K562 (cell line): Measurements from ENCODE around the gene RAMAC. TPM values are rescaled to one million over a fixed set of nuclear protein-coding genes. Genes with fewer than 3 reads are reported as not detected.

Experiments
- ATAC-seq: fragments of 200-7000 bp; cut with Tn5 transposase; 3 replicates; pipeline ENCODE4 v1.9.1; 2020; ENCODE audit warnings: moderate library complexity
- BruUV-seq: library from RNA; stranded (reverse); fragments of 400-500 nt; replicated peaks from 2 replicates; lab custom pipeline; 2021; lab: Mats Ljungman, UMichigan
- CTCF ChIA-PET: fragments of 300-600 bp; formaldehyde crosslinking; extraction: SDS; loops from one replicate; lab custom pipeline; 2021; ENCODE audit warnings: low intra/inter-chr PET ratio; lab: Yijun Ruan, JAX
- POLR2A ChIA-PET: fragments of 300-600, 350-650 bp; sonication (Branson Sonifier 250); formaldehyde crosslinking; extraction: SDS; loops from one replicate; lab custom pipeline; 2021; ENCODE audit warnings: antibody characterized with exemption, inconsistent platforms; lab: Yijun Ruan, JAX
- DNase-seq, 4 experiments: peaks; one replicate each; pipeline versions ENCODE4 v3.0.0 to v3.0.0-alpha.2; 2011 to 2018; ENCODE audit warnings: low spot score in 3 of 4, mixed read lengths in 3 of 4; ENCODE audit errors: extremely low read depth in 1 of 4
- FAIRE-seq: peaks from 2 replicates; lab custom pipeline; 2011; peaks lifted over from hg19 to GRCh38; lab: Jason Lieb, UNC
- H2AFZ ChIP-seq: 2 replicates; pipeline ENCODE4 v1.6.0; 2011; ENCODE audit warnings: low read depth, low read length, control low read depth, inconsistent platforms
- H3K27ac ChIP-seq: fragments of 200-600 bp; 3 replicates; pipeline ENCODE4 v1.8.0; 2011; ENCODE audit warnings: low read depth, mild to moderate bottlenecking, control low read depth, inconsistent platforms, low read length, moderate library complexity, mixed read lengths; ENCODE audit errors: extremely low read depth
- H3K27me3 ChIP-seq, 2 experiments: fragments of 300-600 bp in 1 of 2; 2 replicates in 1 of 2; 3 replicates in 1 of 2; pipeline versions ENCODE4 v1.6.0 to v1.8.0; 2011; ENCODE audit warnings: inconsistent platforms in 2 of 2, low read length in 2 of 2, mild to moderate bottlenecking in 1 of 2, mixed read lengths in 1 of 2, moderate library complexity in 1 of 2; ENCODE audit not compliant: control insufficient read depth in 2 of 2, insufficient read depth in 2 of 2
- H3K36me3 ChIP-seq: fragments of 300-600 bp; 3 replicates; pipeline ENCODE4 v1.8.0; 2011; ENCODE audit warnings: mild to moderate bottlenecking, low read length, inconsistent platforms; ENCODE audit not compliant: control insufficient read depth, insufficient read depth
- H3K4me1 ChIP-seq, 2 experiments: fragments of 200-600 bp in 1 of 2; replicated peaks in 1 of 2; 2 replicates in 1 of 2; 3 replicates in 1 of 2; pipeline versions ENCODE4 v1.5.1 to v1.8.0; 2011; ENCODE audit warnings: inconsistent platforms in 2 of 2, low read length in 2 of 2, mild to moderate bottlenecking in 1 of 2, mixed read lengths in 1 of 2, moderate library complexity in 1 of 2; ENCODE audit not compliant: control insufficient read depth in 2 of 2, insufficient read depth in 2 of 2
- H3K4me2 ChIP-seq: 2 replicates; pipeline ENCODE4 v1.6.1; 2011; ENCODE audit warnings: low read length, control low read depth, inconsistent platforms, mixed read lengths; ENCODE audit not compliant: insufficient read depth
- H3K4me3 ChIP-seq: fragments of 200-600 bp; sonication (generic), shearing (Covaris generic); 2 replicates; pipeline ENCODE4 v1.5.1; 2016; ENCODE audit warnings: control low read depth, inconsistent platforms
- H3K79me2 ChIP-seq: fragments of 200-600 bp; 3 replicates; pipeline ENCODE4 v1.8.0; 2011; ENCODE audit warnings: low read length, inconsistent platforms; ENCODE audit not compliant: control insufficient read depth, insufficient read depth
- H3K9ac ChIP-seq, 2 experiments: 2 replicates each; pipeline versions ENCODE4 v1.6.0 to v1.6.1; 2011; ENCODE audit warnings: low read depth in 2 of 2, low read length in 2 of 2, control low read depth in 1 of 2, inconsistent platforms in 1 of 2, mild to moderate bottlenecking in 1 of 2, mixed read lengths in 1 of 2; ENCODE audit not compliant: insufficient read depth in 1 of 2
- H3K9me1 ChIP-seq: one replicate; pipeline ENCODE4 v1.6.0; 2011; ENCODE audit warnings: inconsistent platforms, mild to moderate bottlenecking, low read length, moderate library complexity; ENCODE audit not compliant: control insufficient read depth, insufficient read depth
- H3K9me3 ChIP-seq: replicated peaks from 2 replicates; pipeline ENCODE4 v1.5.1; 2011; ENCODE audit warnings: low read depth, low read length, inconsistent platforms; ENCODE audit not compliant: control insufficient read depth, insufficient read depth
- H4K20me1 ChIP-seq: replicated peaks from 2 replicates; pipeline ENCODE4 v1.6.1; 2011; ENCODE audit warnings: low read length, inconsistent platforms, mixed read lengths; ENCODE audit not compliant: control insufficient read depth, insufficient read depth
- BCLAF1 ChIP-seq, 2 experiments: fragments of 450-650 bp in 1 of 2; IDR thresholded peaks; 2 replicates each; pipeline ENCODE4 v1.6.1; 2011 to 2017; ENCODE audit warnings: low read depth in 2 of 2, antibody characterized with exemption in 1 of 2, borderline replicate concordance in 1 of 2, low read length in 1 of 2, mild to moderate bottlenecking in 1 of 2, mixed read lengths in 1 of 2; ENCODE audit not compliant: control insufficient read depth in 1 of 2
- BHLHE40 ChIP-seq: IDR thresholded peaks from 2 replicates; pipeline ENCODE4 v1.6.1; 2011; ENCODE audit warnings: low read length, improper control_type of control experiment
- CGGBP1 ChIP-seq: fragments of 250-450 bp; sonication (Bioruptor Pico); IDR thresholded peaks from 2 replicates; pipeline ENCODE4 v1.9.0; 2021; ENCODE audit warnings: mild to moderate bottlenecking
- HNRNPL ChIP-seq: fragments of 200-400 bp; formaldehyde crosslinking; IDR thresholded peaks from 2 replicates; pipeline ENCODE4 v1.6.1; 2017; ENCODE audit warnings: low read depth, mild to moderate bottlenecking, low read length
- MAZ ChIP-seq, 2 experiments: fragments of 450-650 bp in 1 of 2; sonication (generic) in 1 of 2; formaldehyde crosslinking; IDR thresholded peaks in 1 of 2; conservative IDR thresholded peaks in 1 of 2; 2 replicates each; pipeline versions ENCODE4 v1.4.0 to v1.5.0; 2020; ENCODE audit warnings: mild to moderate bottlenecking in 1 of 2, missing genetic modification reagents in 1 of 2
- POLR2A ChIP-seq: fragments of 450-650 bp; conservative IDR thresholded peaks from 2 replicates; pipeline ENCODE4 v1.6.1; 2016
- POLR2AphosphoS5 ChIP-seq: IDR thresholded peaks from 2 replicates; pipeline ENCODE4 v1.6.1; 2011; ENCODE audit warnings: mild to moderate bottlenecking, low read depth, low read length, moderate library complexity; ENCODE audit not compliant: control insufficient read depth, insufficient read depth
- SUPT5H ChIP-seq: fragments of 450-650 bp; IDR thresholded peaks from 2 replicates; pipeline ENCODE4 v1.6.1; 2016
- THAP7 ChIP-seq: fragments of 250-450 bp; sonication (Bioruptor Pico); IDR thresholded peaks from 2 replicates; pipeline ENCODE4 v1.5.0; 2021
- TOE1 ChIP-seq, 2 experiments: fragments of 450-650 bp in 1 of 2; sonication (generic) in 1 of 2; formaldehyde crosslinking in 1 of 2; IDR thresholded peaks; 2 replicates each; pipeline versions ENCODE4 v1.7.1 to v1.8.0; 2016 to 2022; ENCODE audit warnings: borderline replicate concordance in 2 of 2, mild to moderate bottlenecking in 2 of 2, antibody characterized with exemption in 1 of 2, inconsistent platforms in 1 of 2, low read depth in 1 of 2, missing genetic modification reagents in 1 of 2, moderate library complexity in 1 of 2
- ZNF384 ChIP-seq: IDR thresholded peaks from 2 replicates; pipeline ENCODE4 v1.6.1; 2012; ENCODE audit warnings: low read depth, low read length, improper control_type of control experiment
- WGBS: fragments of 100-300 bp; shearing (Covaris generic); methylation state at CpG from one replicate; pipeline ENCODE4 v1.1.6; 2016; ENCODE audit warnings: low coverage, mixed read lengths; ENCODE audit not compliant: insufficient coverage; ENCODE audit errors: missing lambda C conversion rate; 5-methylcytosine and 5-hydroxymethylcytosine counted together
- in situ Hi-C: fragments of 300-500 bp; cut with MboI; formaldehyde crosslinking; loops from 4 replicates; pipeline ENCODE4 v1.15.0; 2018; ENCODE audit warnings: inconsistent platforms, mixed read lengths
- intact Hi-C: fragments of 100-400 bp; cut with micrococcal nuclease; formaldehyde crosslinking; loops from 2 replicates; pipeline ENCODE4 v1.14.2; 2022
- polyA plus RNA-seq, 8 experiments: library from polyadenylated mRNA; depleted of rRNA in 4 of 8; stranded (reverse) in 5 of 8; unstranded in 3 of 8; fragments of >200 nt; fragmentation: Nextera tagmentation in 2 of 8; fragmentation: Illumina TruSeq in 1 of 8; extraction: Ambion mirVana in 2 of 8; extraction: Trizol in 1 of 8; gene quantifications; 2 replicates each; pipeline versions ENCODE4 v1.2.1 to v1.2.3, GENCODE V29; 2011 to 2014; ENCODE audit warnings: inconsistent platforms in 1 of 8, missing spikeins in 1 of 8
- total RNA-seq, 7 experiments: library from RNA; depleted of rRNA in 6 of 7; stranded (reverse); fragments of >200 nt in 6 of 7; fragmentation: Illumina TruSeq in 2 of 7; extraction: Trizol in 2 of 7; gene quantifications; 2 replicates each; pipeline versions ENCODE4 v1.2.1 to v1.2.3, GENCODE V29; 2011 to 2021; ENCODE audit warnings: low replicate concordance in 1 of 7

RAMAC gene
- total and polyA plus RNA-seq, 9 of the 15 experiments (the other 6 are each of a cell fraction or from before 2014, with no cell fraction given) = 26.9 to 108 (median 38.4) TPM

GRCh38 chr15:83015361-83015760, 29.4 kb downstream of the RAMAC start:
- no peak overlapping the region for H3K4me3 ChIP-seq
- no TSS peak for BruUV-seq
- no peaks in the 10 kb centered on the region for H3K9me1 ChIP-seq
- no peak for DNase-seq
- intact Hi-C loops = no loop called here
- CTCF ChIA-PET = no interaction called here
- no peak overlapping the region for H3K4me2 ChIP-seq
- peaks cover 35% of the 10 kb centered on the region for H3K36me3 ChIP-seq
- no peaks in the 10 kb centered on the region; a peak in 1 of 5 replicates for H3K27me3 ChIP-seq
- FAIRE-seq = no peak
- in situ Hi-C loops = no loop called here
- WGBS = 62% methylated on average over 4 of the region's 4 CpGs
- POLR2A ChIA-PET = interaction anchor here (0.8 to 1.1 kb wide), 5 partner anchors 10 to 475 kb away, joined by 3 to 5 read pairs (median 4); partner anchors contain the start of gene RPS17
- H3K4me1 ChIP-seq = peaks cover 20 to 24% of the 10 kb centered on the region in 2 experiments; a peak in 4 of 5 replicates
- H4K20me1 ChIP-seq = no peaks in the 10 kb centered on the region
- no peak for ATAC-seq
- H3K9me3 ChIP-seq = no peaks in the 10 kb centered on the region
- no peak overlapping the region for H2AFZ ChIP-seq
- no peak overlapping the region for H3K9ac ChIP-seq
- TF ChIP-seq POLR2AphosphoS5 = peak; percentile 52; the same call in 1 of the 2 replicates
- peak; percentile 42; the same call in 1 of the 2 replicates for TF ChIP-seq BHLHE40
- TF ChIP-seq SUPT5H = peak; percentile 34; the same call in 1 of the 2 replicates
- no peak for TF ChIP-seq THAP7 (CRISPR knock-in tag)
- peak; percentile 61 for TF ChIP-seq POLR2A
- no peak for TF ChIP-seq ZNF384
- H3K27ac ChIP-seq = no peak overlapping the region
- peaks cover 27% of the 10 kb centered on the region for H3K79me2 ChIP-seq

GRCh38 chr15:83016906-83017305, 30.9 kb downstream of the RAMAC start:
- POLR2A ChIA-PET = no interaction called here
- H3K36me3 ChIP-seq = peaks cover 49% of the 10 kb centered on the region
- TF ChIP-seq CGGBP1 (CRISPR knock-in tag) = no peak
- TF ChIP-seq TOE1 (IDR thresholded peaks at IDR 0.05; ENCODE audit: borderline replicate concordance) = no peak
- TF ChIP-seq TOE1 (CRISPR knock-in tag; IDR thresholded peaks at IDR 0.05; ENCODE audit: borderline replicate concordance, low read depth) = no peak
- no peak for TF ChIP-seq HNRNPL
- TF ChIP-seq BCLAF1 (IDR thresholded peaks at IDR 0.05; ENCODE audit: borderline replicate concordance in 1 of 2, control insufficient read depth in 1 of 2, low read depth in 2 of 2, low read length in 1 of 2) = no peak
- TF ChIP-seq MAZ (CRISPR knock-in tag; conservative IDR thresholded peaks at IDR 0.05 in 1 of 2, IDR thresholded peaks at IDR 0.05 in 1 of 2) = no peak

More at GRCh38 chr15:83016906-83017305, 30.9 kb downstream of the RAMAC start:
- BruUV-seq = TSS peak; percentile 38
- no peaks in the 10 kb centered on the region for H3K27me3 ChIP-seq
- no peaks in the 10 kb centered on the region for H3K9me1 ChIP-seq
- CTCF ChIA-PET = no interaction called here
- no peaks in the 10 kb centered on the region for H3K9me3 ChIP-seq
- H2AFZ ChIP-seq = no peak overlapping the region
- H3K79me2 ChIP-seq = peaks cover 13% of the 10 kb centered on the region
- ATAC-seq (no peak), DNase-seq (no peak), FAIRE-seq (no peak)
- H3K9ac ChIP-seq = no peak overlapping the region
- H3K4me3 ChIP-seq = no peak overlapping the region
- H4K20me1 ChIP-seq = no peaks in the 10 kb centered on the region
- peaks cover 14 to 20% of the 10 kb centered on the region in 2 experiments; a peak in 4 of 5 replicates for H3K4me1 ChIP-seq
- 80% methylated on average over 5 of the region's 5 CpGs for WGBS
- intact Hi-C loops = no loop called here
- H3K4me2 ChIP-seq = no peak overlapping the region
- in situ Hi-C loops = no loop called here
- no peak overlapping the region for H3K27ac ChIP-seq
